DOHH2 (cell line): ENCODE results near the gene GREB1L.

ENCODE experiments used
- H3F3A ChIP-seq: fragments of 200-600 bp; sonication (generic), shearing (Covaris generic); 2 replicates; pipeline ENCODE4 v1.6.0; 2016; ENCODE audit warnings: antibody characterized with exemption, mild to moderate bottlenecking; ENCODE audit not compliant: control insufficient read depth, insufficient read depth
- H3K27ac ChIP-seq: fragments of 200-600 bp; sonication (generic); 2 replicates; pipeline ENCODE4 v1.5.1; 2014; ENCODE audit warnings: low read depth, mild to moderate bottlenecking, low read length, moderate library complexity
- H3K27me3 ChIP-seq: fragments of 200-600 bp; sonication (generic); 2 replicates; pipeline ENCODE4 v1.6.1; 2014; ENCODE audit warnings: mild to moderate bottlenecking, low read length, mixed read lengths; ENCODE audit not compliant: control insufficient read depth
- H3K36me3 ChIP-seq: fragments of 200-600 bp; sonication (generic); 2 replicates; pipeline ENCODE4 v1.6.1; 2014; ENCODE audit warnings: mild to moderate bottlenecking, low read length, moderate library complexity, mixed read lengths; ENCODE audit not compliant: control insufficient read depth
- H3K4me1 ChIP-seq: fragments of 200-600 bp; sonication (generic); 2 replicates; pipeline ENCODE4 v1.6.1; 2014; ENCODE audit warnings: mild to moderate bottlenecking, low read length, mixed read lengths; ENCODE audit not compliant: control insufficient read depth
- H3K4me2 ChIP-seq: fragments of 200-600 bp; sonication (generic); 2 replicates; pipeline ENCODE4 v1.6.0; 2014; ENCODE audit warnings: mild to moderate bottlenecking, low read length, moderate library complexity
- H3K4me3 ChIP-seq: fragments of 200-600 bp; sonication (generic); 2 replicates; pipeline ENCODE4 v1.5.1; 2014; ENCODE audit warnings: mild to moderate bottlenecking, low read length, mixed read lengths
- H3K79me2 ChIP-seq: fragments of 200-600 bp; sonication (generic); 2 replicates; pipeline ENCODE4 v1.6.1; 2014; ENCODE audit warnings: mild to moderate bottlenecking, low read length, mixed read lengths; ENCODE audit not compliant: control insufficient read depth
- H3K9me2 ChIP-seq: fragments of 200-600 bp; sonication (generic); replicated peaks from 2 replicates; pipeline ENCODE4 v1.6.1; 2014; ENCODE audit warnings: mild to moderate bottlenecking, low read length, mixed read lengths; ENCODE audit not compliant: control insufficient read depth
- H3K9me3 ChIP-seq: fragments of 200-600 bp; sonication (generic); 2 replicates; pipeline ENCODE4 v1.6.1; 2014; ENCODE audit warnings: antibody characterized with exemption, low read length, mixed read lengths; ENCODE audit not compliant: control insufficient read depth, insufficient read depth
- H4K20me1 ChIP-seq: fragments of 200-600 bp; sonication (generic); 2 replicates; pipeline ENCODE4 v1.6.0; 2014; ENCODE audit warnings: low read depth, mild to moderate bottlenecking, antibody characterized with exemption, low read length, moderate library complexity; ENCODE audit not compliant: control insufficient read depth, insufficient read depth
- CTCF ChIP-seq: fragments of 200-600 bp; sonication (generic); IDR thresholded peaks from one replicate; pipeline ENCODE4 v1.5.1; 2014; ENCODE audit warnings: antibody characterized with exemption, mild to moderate bottlenecking, low read depth, low read length; ENCODE audit not compliant: poor library complexity, severe bottlenecking
- EZH2phosphoT487 ChIP-seq: fragments of 200-600 bp; sonication (generic); IDR thresholded peaks from 2 replicates; pipeline ENCODE4 v1.6.1; 2017; ENCODE audit warnings: borderline replicate concordance, mild to moderate bottlenecking, antibody characterized with exemption, low read length, moderate library complexity, mixed read lengths

GREB1L gene

DNA sequence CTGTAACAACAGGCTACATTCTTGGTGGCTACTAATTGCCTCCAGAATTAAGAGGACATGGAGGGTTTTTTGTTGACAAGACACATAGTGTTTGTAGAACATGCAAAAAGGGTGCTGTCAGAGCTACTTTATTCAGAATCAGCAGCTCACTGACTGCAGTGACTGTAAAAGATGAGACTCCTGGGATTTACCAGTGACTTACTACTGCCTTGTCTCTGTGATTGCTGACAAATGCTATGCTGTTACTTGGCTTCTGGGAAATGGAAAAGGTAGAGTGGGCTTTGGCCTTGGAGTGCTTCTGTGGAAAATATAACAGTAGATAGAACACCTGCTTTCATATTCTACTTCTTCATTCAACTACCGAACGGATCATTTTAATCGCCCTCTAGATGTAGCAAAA is 47.8 kb downstream of the GREB1L start:
- no peak overlapping the region for H3K4me2 ChIP-seq
- no peak overlapping the region for H3K27ac ChIP-seq
- no peaks in the 10 kb centered on the region for H3K9me2 ChIP-seq
- H3K36me3 ChIP-seq, result no peaks in the 10 kb centered on the region
- no peaks in the 10 kb centered on the region for H4K20me1 ChIP-seq
- H3F3A ChIP-seq, result no peaks in the 10 kb centered on the region
- 0 out of 2 replicates have a peak, but pooled peaks cover 6% of the 10 kb centered on the region for H3K27me3 ChIP-seq
- no peak for TF ChIP-seq CTCF
- TF ChIP-seq EZH2phosphoT487, result no peak
- H3K4me3 ChIP-seq, result no peak overlapping the region
- H3K4me1 ChIP-seq, result no peaks in the 10 kb centered on the region
- no peaks in the 10 kb centered on the region for H3K79me2 ChIP-seq
- H3K9me3 ChIP-seq, result no peaks in the 10 kb centered on the region

DNA sequence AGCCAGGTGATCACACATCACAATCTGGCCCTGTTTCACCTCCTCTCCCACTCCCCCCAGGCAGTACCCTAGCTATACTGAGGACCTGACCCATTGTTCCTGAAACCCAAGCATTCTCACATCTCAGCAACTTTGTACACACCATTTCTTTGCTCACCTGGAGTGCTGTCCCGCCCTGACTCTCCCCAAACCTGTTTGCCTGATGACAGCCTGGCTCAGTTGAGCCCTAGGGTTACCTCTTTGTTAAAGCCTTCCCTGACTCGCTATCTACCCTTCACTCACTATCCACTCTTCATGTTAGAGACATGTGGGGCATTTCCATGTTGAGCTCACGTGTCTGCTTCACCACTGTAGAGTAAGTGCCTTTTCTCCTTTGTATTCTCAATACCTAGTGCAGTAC is 49.1 kb downstream of the GREB1L start:
- Histone ChIP-seq H3K27ac (no peak overlapping the region), H3K4me3 (no peak overlapping the region), H3K9me2 (no peaks in the 10 kb centered on the region), H3K9me3 (no peaks in the 10 kb centered on the region), H3F3A (no peaks in the 10 kb centered on the region), H3K4me2 (no peak overlapping the region), H3K79me2 (no peaks in the 10 kb centered on the region), H3K27me3 (0 out of 2 replicates have a peak, but pooled peaks cover 4% of the 10 kb centered on the region), H4K20me1 (no peaks in the 10 kb centered on the region), H3K36me3 (no peaks in the 10 kb centered on the region), H3K4me1 (no peaks in the 10 kb centered on the region)
- TF ChIP-seq CTCF (no peak), EZH2phosphoT487 (no peak)

DNA sequence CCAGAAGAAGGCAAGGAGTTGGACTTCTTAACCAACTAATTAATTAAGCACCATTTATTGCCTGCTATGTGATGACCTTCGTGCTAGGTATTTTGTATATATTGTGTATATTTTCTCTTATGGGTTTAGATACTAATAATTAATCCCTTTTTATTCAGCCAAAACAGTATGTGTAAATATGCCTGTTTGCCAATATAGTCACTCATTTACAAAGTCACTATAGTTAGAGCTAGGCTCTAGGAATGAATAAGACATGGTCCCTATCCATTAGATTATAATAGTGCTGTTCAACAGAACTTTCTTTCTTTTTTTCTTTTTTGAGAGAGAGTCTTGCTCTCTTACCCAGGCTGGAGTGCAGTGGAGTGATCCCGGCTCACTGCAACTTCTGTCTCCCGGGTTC is 51.4 kb downstream of the GREB1L start:
- H3K27ac ChIP-seq, result no peak overlapping the region
- H3K79me2 ChIP-seq, result no peaks in the 10 kb centered on the region
- no peaks in the 10 kb centered on the region for H3F3A ChIP-seq
- H3K9me3 ChIP-seq, result no peaks in the 10 kb centered on the region
- H3K9me2 ChIP-seq, result no peaks in the 10 kb centered on the region
- no peak overlapping the region for H3K4me2 ChIP-seq
- H3K4me3 ChIP-seq, result no peak overlapping the region
- no peaks in the 10 kb centered on the region for H4K20me1 ChIP-seq
- TF ChIP-seq EZH2phosphoT487 (no peak), CTCF (no peak)
- H3K27me3 ChIP-seq, result no peaks in the 10 kb centered on the region
- no peaks in the 10 kb centered on the region for H3K4me1 ChIP-seq
- no peaks in the 10 kb centered on the region for H3K36me3 ChIP-seq

DNA sequence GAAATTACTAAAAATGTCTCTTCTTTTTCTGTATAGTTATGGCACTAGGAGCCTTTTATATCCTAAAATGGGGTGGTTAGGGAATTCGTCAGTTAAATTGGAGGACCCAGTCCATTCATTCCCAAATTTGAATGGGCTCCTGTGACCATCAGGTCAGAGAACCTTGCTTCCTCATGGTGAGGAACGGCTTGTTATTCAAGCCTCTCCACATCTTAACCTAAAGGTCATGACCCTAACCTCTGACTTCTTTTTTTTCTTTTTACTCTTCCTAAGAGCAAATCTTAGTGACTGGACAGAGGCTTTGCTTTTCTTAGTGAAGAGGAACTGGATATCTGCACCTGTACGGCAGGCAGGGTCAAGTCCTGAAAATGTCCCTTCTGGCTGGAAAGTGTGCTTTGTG is 53.1 kb downstream of the GREB1L start:
- H3K27me3 ChIP-seq, result no peaks in the 10 kb centered on the region
- no peaks in the 10 kb centered on the region for H3K9me2 ChIP-seq
- TF ChIP-seq EZH2phosphoT487 (no peak), CTCF (no peak)
- H3K4me3 ChIP-seq, result no peak overlapping the region
- no peaks in the 10 kb centered on the region for H3F3A ChIP-seq
- no peak overlapping the region for H3K27ac ChIP-seq
- H3K36me3 ChIP-seq, result no peaks in the 10 kb centered on the region
- H3K4me1 ChIP-seq, result no peaks in the 10 kb centered on the region
- no peak overlapping the region for H3K4me2 ChIP-seq
- H3K79me2 ChIP-seq, result no peaks in the 10 kb centered on the region
- no peaks in the 10 kb centered on the region for H4K20me1 ChIP-seq
- no peaks in the 10 kb centered on the region for H3K9me3 ChIP-seq
